HepG2 (cell line): ENCODE data around the gene ZNF177.

Experiments used
- RAD21 ChIP-seq: fragments of 450-650 bp; formaldehyde crosslinking; IDR thresholded peaks from 2 replicates; pipeline ENCODE4 v1.5.0; 2020; ENCODE audit warnings: mild to moderate bottlenecking
- RCOR2 ChIP-seq: IDR thresholded peaks from 2 replicates; pipeline ENCODE4 v1.6.1; 2016; ENCODE audit warnings: missing biosample characterization, missing genetic modification reagents
- SCMH1 ChIP-seq: sonication (generic); formaldehyde crosslinking; IDR thresholded peaks from 2 replicates; pipeline ENCODE4 v1.9.0; 2021; ENCODE audit warnings: missing genetic modification reagents, mild to moderate bottlenecking, borderline replicate concordance
- STAG1 ChIP-seq: sonication (generic); formaldehyde crosslinking; IDR thresholded peaks from 2 replicates; pipeline ENCODE4 v1.4.0; 2020; ENCODE audit warnings: missing genetic modification reagents
- TERF1 ChIP-seq: sonication (generic); formaldehyde crosslinking; IDR thresholded peaks from 2 replicates; pipeline ENCODE4 v1.8.0; 2022; ENCODE audit warnings: mild to moderate bottlenecking, missing genetic modification reagents, moderate library complexity
- ZNF441 ChIP-seq: sonication (generic); formaldehyde crosslinking; IDR thresholded peaks from 2 replicates; pipeline ENCODE4 v1.7.0; 2021; ENCODE audit warnings: missing genetic modification reagents, borderline replicate concordance
- TF ChIP-seq, protein P1 (sequence below): sonication (generic); formaldehyde crosslinking; IDR thresholded peaks from 2 replicates; pipeline ENCODE4 v1.5.0; 2020; ENCODE audit warnings: mild to moderate bottlenecking, missing genetic modification reagents, moderate library complexity

GRCh38 chr19:9348671-9349070, 14.1 kb upstream of the ZNF177 start:
- TF ChIP-seq ZNF441 (CRISPR knock-in tag) (no peak), SCMH1 (CRISPR knock-in tag) (no peak), RCOR2 (CRISPR knock-in tag) (no peak), TERF1 (CRISPR knock-in tag) (no peak), STAG1 (no peak), RAD21 (no peak)
- TF ChIP-seq, protein P1, sequence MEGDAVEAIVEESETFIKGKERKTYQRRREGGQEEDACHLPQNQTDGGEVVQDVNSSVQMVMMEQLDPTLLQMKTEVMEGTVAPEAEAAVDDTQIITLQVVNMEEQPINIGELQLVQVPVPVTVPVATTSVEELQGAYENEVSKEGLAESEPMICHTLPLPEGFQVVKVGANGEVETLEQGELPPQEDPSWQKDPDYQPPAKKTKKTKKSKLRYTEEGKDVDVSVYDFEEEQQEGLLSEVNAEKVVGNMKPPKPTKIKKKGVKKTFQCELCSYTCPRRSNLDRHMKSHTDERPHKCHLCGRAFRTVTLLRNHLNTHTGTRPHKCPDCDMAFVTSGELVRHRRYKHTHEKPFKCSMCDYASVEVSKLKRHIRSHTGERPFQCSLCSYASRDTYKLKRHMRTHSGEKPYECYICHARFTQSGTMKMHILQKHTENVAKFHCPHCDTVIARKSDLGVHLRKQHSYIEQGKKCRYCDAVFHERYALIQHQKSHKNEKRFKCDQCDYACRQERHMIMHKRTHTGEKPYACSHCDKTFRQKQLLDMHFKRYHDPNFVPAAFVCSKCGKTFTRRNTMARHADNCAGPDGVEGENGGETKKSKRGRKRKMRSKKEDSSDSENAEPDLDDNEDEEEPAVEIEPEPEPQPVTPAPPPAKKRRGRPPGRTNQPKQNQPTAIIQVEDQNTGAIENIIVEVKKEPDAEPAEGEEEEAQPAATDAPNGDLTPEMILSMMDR (CRISPR knock-in tag), result no peak
